Prostate gland (tissue), 2 donors: ENCODE measurements around the gene B3GNT4.

Experiments used
- POLR2A ChIP-seq: fragments of 450-650 bp; IDR thresholded peaks from one replicate; pipeline ENCODE4 v1.6.1; 2016; ENCODE audit warnings: antibody characterized with exemption, mild to moderate bottlenecking
- TF ChIP-seq, protein P1 (sequence below), 4 experiments: fragments of 200-600 bp in 2 of 4; fragments of 450-650 bp in 2 of 4; sonication (generic) in 2 of 4; IDR thresholded peaks; 1 replicate in 3 of 4; 2 replicates in 1 of 4; pipeline ENCODE4 v1.5.1; 2016 to 2019; ENCODE audit warnings: antibody characterized with exemption in 4 of 4, mild to moderate bottlenecking in 2 of 4, moderate library complexity in 2 of 4

DNA sequence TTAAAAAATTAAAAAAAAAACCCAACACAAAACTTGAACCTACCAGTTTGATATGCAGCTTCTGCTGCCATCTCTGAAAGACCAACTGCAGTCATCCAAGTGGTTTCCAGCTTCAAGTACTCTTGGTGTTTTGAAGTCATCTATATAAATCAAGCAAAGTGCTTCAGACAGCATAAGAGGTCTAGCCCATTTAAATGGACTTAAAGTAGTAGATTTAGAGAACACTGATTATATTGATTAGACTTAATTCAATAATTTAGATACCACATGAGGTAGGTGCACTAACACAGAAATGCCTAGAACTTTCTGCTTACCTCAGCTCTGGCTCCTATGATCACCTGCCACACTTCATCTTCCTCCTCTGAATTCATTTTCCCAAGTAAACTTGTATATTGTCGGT lies 12.9 kb downstream of the B3GNT4 start:
- TF ChIP-seq, protein P1, sequence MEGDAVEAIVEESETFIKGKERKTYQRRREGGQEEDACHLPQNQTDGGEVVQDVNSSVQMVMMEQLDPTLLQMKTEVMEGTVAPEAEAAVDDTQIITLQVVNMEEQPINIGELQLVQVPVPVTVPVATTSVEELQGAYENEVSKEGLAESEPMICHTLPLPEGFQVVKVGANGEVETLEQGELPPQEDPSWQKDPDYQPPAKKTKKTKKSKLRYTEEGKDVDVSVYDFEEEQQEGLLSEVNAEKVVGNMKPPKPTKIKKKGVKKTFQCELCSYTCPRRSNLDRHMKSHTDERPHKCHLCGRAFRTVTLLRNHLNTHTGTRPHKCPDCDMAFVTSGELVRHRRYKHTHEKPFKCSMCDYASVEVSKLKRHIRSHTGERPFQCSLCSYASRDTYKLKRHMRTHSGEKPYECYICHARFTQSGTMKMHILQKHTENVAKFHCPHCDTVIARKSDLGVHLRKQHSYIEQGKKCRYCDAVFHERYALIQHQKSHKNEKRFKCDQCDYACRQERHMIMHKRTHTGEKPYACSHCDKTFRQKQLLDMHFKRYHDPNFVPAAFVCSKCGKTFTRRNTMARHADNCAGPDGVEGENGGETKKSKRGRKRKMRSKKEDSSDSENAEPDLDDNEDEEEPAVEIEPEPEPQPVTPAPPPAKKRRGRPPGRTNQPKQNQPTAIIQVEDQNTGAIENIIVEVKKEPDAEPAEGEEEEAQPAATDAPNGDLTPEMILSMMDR (IDR thresholded peaks at IDR 0.05) = no peak
- no peak for TF ChIP-seq POLR2A
